Regular cardiac myocyte (primary cell): ENCODE data around the gene HDHD3. TPM values are rescaled to one million over a fixed set of nuclear protein-coding genes. Genes with fewer than 3 reads are reported as not detected.

Source experiments
- total RNA-seq: library from RNA; depleted of rRNA; stranded (reverse); fragments of >200 nt; gene quantifications from 2 replicates; pipeline ENCODE4 v1.2.3, GENCODE V29; 2014

The HDHD3 gene, protein sequence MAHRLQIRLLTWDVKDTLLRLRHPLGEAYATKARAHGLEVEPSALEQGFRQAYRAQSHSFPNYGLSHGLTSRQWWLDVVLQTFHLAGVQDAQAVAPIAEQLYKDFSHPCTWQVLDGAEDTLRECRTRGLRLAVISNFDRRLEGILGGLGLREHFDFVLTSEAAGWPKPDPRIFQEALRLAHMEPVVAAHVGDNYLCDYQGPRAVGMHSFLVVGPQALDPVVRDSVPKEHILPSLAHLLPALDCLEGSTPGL
- total RNA-seq: 5.0 and 11.8 TPM in 2 replicates

DNA sequence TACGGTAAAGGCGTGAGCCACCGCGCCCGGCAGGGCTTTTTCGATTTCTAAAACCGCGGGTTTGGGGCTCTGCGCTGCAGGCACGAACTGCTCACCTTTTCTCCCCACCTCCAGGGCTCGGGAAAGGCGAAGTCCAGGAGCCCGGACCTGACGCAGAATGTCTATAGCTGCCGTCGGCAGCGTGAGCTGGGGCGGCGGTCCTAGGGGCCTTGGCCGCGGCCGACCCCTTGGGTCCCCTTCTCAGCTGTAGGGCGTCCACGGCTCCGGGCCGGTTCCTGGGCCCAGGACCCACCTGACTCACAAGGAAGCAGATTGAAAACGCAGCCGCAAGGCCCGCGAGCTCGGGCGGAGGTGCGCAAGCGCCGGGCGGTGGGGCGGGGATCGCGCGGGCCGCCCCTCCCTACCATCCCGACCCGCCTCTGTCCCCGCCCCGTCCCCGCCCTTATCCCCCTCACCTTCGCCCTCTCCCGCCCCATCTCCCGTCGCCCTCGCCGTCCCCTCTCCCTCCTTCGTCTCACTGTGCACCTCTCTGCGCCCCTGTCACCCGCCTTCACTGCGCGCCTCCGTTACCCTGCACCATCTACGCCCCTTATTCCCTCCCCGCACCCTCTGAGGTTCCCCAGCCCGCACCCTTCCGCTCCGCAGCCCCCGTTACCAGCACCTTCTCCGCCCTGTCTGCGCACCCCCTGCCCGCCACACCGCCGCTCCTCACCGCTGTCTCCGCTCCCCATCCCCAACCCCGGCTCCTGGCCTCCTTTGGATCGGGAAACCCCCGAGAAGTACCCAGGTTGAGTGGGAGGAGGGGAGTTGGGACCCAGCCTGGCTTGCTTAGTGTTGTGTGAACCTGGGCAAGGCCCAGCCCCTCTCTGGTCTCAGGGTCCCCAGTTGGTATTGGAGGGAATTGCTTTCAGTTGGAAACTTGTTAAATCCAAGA lies at the start of gene HDHD3:
Gene HDHD3 (minus strand): TSS at position 353 of the 934 bp plus-strand sequence. CDS start 2,632 bp downstream, outside the sequence.

DNA sequence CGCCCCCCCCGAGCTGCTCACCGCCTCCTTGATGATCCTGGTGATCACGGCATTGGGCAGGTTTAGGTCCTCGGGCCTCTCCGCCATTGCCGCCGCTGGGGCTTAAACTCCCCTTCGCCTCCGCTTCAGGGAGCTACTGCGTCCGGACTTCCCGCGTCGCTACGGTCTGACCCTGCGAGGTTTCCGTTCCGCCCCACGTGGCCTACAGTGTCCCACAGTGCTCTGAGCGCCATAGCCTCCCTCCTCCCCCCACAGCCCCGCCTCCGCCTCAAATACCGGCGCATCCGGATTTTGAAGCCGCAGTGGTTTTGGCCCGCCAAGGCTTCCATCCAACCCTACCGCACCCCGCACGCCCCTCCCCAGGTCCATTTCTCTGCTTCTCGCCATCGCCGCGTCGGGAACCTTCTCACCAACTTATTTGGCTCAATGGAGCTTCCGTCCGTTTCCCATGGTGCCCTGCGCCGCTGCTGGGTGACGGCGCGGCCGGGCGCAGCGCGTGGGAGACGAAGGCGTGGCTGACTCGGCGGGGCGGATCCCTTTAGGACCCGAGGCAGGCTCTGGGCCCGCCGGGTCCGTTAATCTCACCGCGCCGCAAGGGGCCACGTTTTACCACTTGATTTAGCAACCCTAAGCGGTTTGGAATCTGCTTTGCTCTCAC lies 33.5 kb upstream of the HDHD3 start, which contains the start of the genes C9orf43 and POLE3:
Gene C9orf43 (plus strand): TSS at position 541 of the 658 bp plus-strand sequence. CDS start 2,747 bp downstream, outside the sequence.
Gene POLE3 (minus strand): TSS at position 469 of the 658 bp plus-strand sequence. CDS start 382 bp downstream, at position 87.

DNA sequence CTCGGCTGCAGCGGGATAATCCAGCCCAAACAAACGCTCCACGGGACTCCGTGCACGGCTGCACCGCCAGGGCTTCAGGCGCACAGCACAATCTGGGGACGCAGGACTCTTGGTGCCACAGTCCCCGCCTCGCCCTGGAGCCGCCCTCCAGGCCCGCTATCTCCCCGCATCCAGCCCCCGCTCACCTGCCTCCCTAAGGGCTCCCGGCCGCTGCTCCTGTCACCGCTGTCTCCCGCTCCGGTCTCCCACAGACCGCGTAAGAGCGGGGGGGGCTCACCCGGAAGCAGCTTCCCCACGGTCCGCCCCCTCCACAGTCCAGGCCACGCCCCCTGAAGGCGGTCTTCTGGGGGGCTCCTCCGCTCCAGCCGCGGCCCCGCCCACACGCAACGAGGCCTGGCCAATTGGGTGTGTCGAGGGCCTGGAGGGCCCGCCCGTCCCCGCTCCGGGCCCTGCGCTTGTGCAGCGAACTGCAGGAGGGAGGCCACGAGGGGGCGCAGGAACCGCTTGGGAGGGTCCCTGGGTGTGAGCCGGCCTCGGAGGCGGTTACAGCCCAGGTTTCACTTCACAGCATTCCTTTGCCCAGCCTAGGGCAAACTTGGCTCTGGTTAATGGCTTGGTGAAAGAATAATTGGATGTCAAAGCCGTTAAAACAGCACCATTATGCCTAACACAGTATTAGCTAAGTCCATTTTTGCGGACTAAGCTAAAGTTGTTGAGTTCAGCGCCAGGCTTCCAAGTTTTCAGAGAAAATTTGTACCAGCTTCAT lies 24.4 kb upstream of the HDHD3 start, which contains the start of gene ALAD:
Gene ALAD (minus strand): TSS at position 258 of the 766 bp plus-strand sequence. CDS start 7,725 bp downstream, outside the sequence.

DNA sequence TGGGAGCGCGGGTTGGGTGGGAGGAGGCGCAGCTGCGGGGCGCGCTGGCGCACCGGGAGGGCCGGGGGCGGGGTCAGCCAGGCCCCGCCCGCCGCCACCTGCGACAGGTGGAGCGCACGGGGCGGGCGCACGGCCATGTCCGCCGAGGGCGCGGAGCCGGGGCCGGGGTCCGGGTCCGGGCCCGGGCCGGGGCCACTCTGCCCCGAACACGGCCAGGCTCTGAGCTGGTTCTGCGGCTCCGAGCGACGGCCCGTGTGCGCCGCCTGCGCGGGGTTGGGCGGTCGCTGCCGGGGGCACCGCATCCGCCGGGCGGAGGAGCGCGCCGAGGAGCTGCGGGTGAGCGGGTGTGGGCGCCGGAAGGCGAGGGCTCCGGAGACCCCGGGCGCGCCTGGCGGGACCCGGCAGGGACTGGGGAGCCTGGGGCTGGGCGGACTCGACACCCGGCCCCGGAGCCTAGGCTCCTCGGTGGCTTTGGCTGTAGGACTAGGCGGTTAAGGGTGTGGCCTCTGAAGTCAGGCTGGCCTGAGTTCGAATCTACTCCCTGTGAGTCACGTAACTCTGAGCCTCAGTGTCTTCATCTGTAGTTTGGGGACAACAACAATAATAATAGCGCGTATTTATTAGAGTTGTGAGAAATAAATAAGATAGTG lies 27.2 kb downstream of the HDHD3 start, which contains the start of gene BSPRY:
Gene BSPRY (plus strand): TSS at position 97 of the 650 bp plus-strand sequence. CDS start 39 bp downstream, at position 136.

DNA sequence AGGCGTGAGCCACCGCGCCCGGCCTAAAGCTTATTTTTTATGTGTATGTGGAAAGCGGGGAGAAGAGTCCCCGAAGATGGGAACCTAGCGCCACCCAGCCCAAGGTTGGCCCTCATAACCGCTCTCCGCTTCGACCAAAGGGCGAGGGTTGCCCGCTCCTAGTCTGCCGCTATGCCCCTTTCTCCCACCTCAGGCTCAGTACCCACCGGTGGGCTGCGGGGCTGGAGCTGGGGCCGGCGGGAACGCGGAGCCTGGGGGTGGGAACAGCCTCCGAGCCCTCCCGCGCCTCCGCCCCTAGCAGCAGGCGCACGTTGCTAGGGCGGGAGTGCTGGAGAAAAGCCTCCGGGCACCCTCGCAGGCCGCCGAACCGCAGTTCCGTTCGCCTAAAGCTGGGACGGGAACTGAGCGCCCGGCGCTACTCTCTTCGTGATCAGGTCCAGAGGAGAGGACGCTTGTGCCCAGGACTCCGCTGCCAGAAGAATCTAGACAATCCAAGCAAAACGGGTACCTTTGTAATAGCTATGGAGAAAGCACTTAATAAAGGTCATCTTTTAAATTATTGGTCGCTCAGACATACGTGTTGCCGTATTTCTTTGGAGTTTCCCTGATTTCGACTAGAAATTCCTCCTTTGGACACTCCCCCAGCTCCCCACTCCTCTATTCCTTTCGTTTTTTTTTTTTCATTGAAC lies 36.6 kb downstream of the HDHD3 start, which contains the start of gene WDR31:
Gene WDR31 (minus strand): TSS at position 265 of the 689 bp plus-strand sequence. CDS start 8,253 bp downstream, outside the sequence.

Other genes starting within 250 kb of the HDHD3 start
- 7.3 and 20.3 TPM in 2 replicates for gene SLC31A2, start 226.0 kb downstream of the HDHD3 start, total RNA-seq
- 16.7 and 17.5 TPM in 2 replicates for gene FKBP15, start 155.7 kb downstream of the HDHD3 start, total RNA-seq
- gene SLC31A1, start 155.4 kb downstream of the HDHD3 start, total RNA-seq: 26.8 and 29.1 TPM in 2 replicates
- 37.2 and 78.8 TPM in 2 replicates for gene CDC26, start 101.4 kb downstream of the HDHD3 start, total RNA-seq
- gene PRPF4, start 101.3 kb downstream of the HDHD3 start, total RNA-seq: 28.2 and 57.5 TPM in 2 replicates
- gene RNF183, start 73.6 kb downstream of the HDHD3 start, total RNA-seq: not detected in 2 replicates
- 1.3 and 2.0 TPM in 2 replicates for gene WDR31, start 36.7 kb downstream of the HDHD3 start, total RNA-seq
- gene BSPRY, start 27.4 kb downstream of the HDHD3 start, total RNA-seq: not detected in 2 replicates
- 20.5 and 29.6 TPM in 2 replicates for gene ALAD, start 24.3 kb upstream of the HDHD3 start, total RNA-seq
- gene POLE3, start 33.7 kb upstream of the HDHD3 start, total RNA-seq: 37.2 and 73.2 TPM in 2 replicates
- 0.28 and 0.58 TPM in 2 replicates for gene C9orf43, start 33.8 kb upstream of the HDHD3 start, total RNA-seq
- 51.6 and 68.2 TPM in 2 replicates for gene RGS3, start 86.7 kb upstream of the HDHD3 start, total RNA-seq